Measurements from ENCODE around the gene UBXN4. TPM values are rescaled to one million over a fixed set of nuclear protein-coding genes. Genes with fewer than 3 reads are reported as not detected.
"Not testable (repeated sequence)": the region's sequence is repeated elsewhere in the genome, so short reads cannot be mapped to it uniquely, and the experiment has no call there.

The UBXN4 gene
- total RNA-seq, 4 donors from 2014 or later, result 60.2 to 102 (median 78.3) TPM

DNA sequence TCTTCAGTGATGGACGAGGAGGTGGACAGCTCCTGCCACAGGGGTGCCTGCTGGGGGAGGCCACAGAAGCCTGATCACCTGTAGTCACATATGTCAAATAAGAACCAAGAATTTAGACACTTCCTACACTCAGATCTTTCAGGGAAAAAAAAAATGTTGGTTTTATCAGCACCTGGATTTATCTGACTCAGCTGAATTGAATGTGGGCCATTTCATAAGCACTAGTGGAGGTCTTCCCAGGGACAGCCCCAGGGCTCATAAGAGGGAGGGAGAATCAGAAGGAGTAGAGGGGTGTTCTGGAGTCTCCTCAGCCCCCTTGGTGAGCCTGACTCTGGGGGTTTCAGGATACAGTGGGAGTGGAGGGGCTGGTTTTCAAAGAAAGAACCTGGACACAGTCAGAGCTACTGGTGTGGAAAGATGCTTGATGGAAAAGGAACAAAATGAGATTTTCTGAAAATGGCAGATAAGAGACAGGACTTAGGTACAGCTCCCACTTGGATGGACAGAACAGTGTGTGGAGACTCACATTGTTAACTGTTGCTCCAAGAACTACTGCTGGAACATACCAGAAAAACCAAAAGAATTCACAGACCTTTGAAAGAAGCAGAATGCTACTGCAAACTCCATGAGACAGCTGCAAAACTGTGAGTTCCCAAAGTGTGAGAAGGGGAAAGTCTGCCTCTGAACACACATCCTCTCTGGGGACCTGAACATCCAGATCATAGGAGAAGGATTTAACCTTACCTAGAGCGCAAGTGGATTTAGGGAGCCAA, 49.9 kb downstream of the UBXN4 start:
- TF ChIP-seq CTCF (IDR thresholded peaks at IDR 0.05), result no peak
- TF ChIP-seq POLR2A (IDR thresholded peaks at IDR 0.05), result no peak
- Histone ChIP-seq H3K36me3 (peaks cover 0 to 20% (median 0%) of the 10 kb centered on the region in 3 donors), H3K4me3 (no peak overlapping the region), H3K27me3 (no peaks in the 10 kb centered on the region), H3K4me1 (no peaks in the 10 kb centered on the region), H3K27ac (no peak overlapping the region), H3K9me3 (no peaks in the 10 kb centered on the region)
- no peak for DNase-seq

GRCh38 chr2:135792401-135793150, 50.9 kb downstream of the UBXN4 start:
- peaks cover 0 to 10% (median 0%) of the 10 kb centered on the region in 3 donors for H3K36me3 ChIP-seq

GRCh38 chr2:135795641-135796040, 54.0 kb downstream of the UBXN4 start:
- not testable (repeated sequence) for H3K4me3 ChIP-seq, H3K27ac ChIP-seq, DNase-seq, H3K36me3 ChIP-seq, H3K4me1 ChIP-seq, H3K27me3 ChIP-seq, H3K9me3 ChIP-seq

More at GRCh38 chr2:135792401-135793150, 50.9 kb downstream of the UBXN4 start:
- TF ChIP-seq POLR2A (IDR thresholded peaks at IDR 0.05), result no peak
- no peak for TF ChIP-seq CTCF (IDR thresholded peaks at IDR 0.05)
- Histone ChIP-seq H3K4me3 (no peak overlapping the region), H3K27me3 (no peaks in the 10 kb centered on the region), H3K4me1 (no peaks in the 10 kb centered on the region), H3K9me3 (no peaks in the 10 kb centered on the region), H3K27ac (no peak overlapping the region)
- no peak for DNase-seq

DNA sequence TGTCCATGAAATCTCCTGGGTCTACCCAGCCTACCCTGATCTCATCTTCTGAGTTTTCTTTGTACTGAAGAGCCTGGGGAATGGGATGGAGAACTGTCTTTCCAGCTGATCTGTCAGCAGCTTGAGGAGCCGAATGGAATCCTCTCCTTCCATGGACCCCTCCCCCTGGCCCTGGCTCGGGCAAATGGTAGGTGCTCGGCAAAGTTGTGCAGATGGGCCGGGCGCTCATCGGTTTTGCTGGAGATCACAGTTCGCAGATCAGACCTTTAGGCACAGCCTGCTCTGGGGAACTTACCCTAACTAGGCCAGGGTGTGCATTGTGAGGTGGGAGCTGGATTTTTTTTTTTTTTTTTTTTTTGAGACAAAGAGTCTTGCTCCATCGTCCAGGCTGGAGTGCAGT, 55.0 kb downstream of the UBXN4 start:
- Histone ChIP-seq H3K4me1 (no peaks in the 10 kb centered on the region), H3K27ac (no peak overlapping the region), H3K9me3 (peaks cover 0 to 4% (median 0%) of the 10 kb centered on the region in 4 donors), H3K36me3 (no peaks in the 10 kb centered on the region), H3K27me3 (no peaks in the 10 kb centered on the region), H3K4me3 (no peak overlapping the region)
- no peak for DNase-seq
- TF ChIP-seq CTCF (IDR thresholded peaks at IDR 0.05), result no peak
- no peak for TF ChIP-seq POLR2A (IDR thresholded peaks at IDR 0.05)

DNA sequence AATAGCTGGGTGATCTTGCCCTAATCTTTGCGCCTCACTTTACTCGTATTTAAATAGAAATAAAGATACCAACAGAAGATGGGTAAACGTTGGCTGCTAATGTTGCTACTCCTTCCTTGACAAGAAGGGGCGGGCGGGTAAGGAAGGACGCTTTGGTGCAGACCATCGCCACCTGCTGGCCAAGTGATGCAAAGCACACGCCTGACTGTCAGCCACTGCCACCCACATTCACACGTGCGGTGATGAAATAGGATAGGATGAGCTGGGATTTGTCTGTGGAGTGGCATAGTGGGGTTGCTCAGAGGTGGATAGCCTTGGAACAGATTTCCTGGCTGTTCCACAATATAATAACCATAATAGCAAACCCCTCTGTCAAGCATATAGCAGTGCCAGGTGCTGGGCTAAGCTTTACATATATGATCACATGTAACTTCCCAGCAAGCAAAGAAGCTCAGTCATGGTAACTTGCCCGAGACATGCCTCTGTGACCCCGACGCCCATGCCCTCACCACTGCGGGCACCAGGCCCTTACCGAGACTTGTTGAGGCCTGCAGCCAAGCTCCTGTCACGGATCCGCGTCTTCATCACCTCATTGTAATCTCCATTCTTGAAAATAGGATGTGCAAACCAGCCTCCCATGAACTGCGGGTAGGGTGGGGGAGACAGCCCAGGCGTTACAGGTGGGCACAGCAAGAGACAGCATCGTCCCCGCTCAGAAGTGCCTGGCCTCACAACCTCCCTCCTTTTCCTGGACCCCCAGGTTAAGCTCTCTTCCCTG, 56.0 kb downstream of the UBXN4 start:
- peaks cover 0 to 4% (median 0%) of the 10 kb centered on the region in 4 donors for H3K9me3 ChIP-seq
- no peaks in the 10 kb centered on the region for H3K4me1 ChIP-seq
- no peaks in the 10 kb centered on the region for H3K36me3 ChIP-seq
- TF ChIP-seq CTCF (IDR thresholded peaks at IDR 0.05), result peak; percentile 55 to 86 (median 81)
- TF ChIP-seq POLR2A (IDR thresholded peaks at IDR 0.05), result no peak
- DNase-seq, result peak; percentile 67 to 89 (median 81)
- H3K4me3 ChIP-seq, result no peak overlapping the region
- H3K27ac ChIP-seq, result no peak overlapping the region
- no peaks in the 10 kb centered on the region for H3K27me3 ChIP-seq

Data from Peyer's patch (tissue), 4 donors.